Measurements from ENCODE around the gene POLR1C.

Gene POLR1C

DNA sequence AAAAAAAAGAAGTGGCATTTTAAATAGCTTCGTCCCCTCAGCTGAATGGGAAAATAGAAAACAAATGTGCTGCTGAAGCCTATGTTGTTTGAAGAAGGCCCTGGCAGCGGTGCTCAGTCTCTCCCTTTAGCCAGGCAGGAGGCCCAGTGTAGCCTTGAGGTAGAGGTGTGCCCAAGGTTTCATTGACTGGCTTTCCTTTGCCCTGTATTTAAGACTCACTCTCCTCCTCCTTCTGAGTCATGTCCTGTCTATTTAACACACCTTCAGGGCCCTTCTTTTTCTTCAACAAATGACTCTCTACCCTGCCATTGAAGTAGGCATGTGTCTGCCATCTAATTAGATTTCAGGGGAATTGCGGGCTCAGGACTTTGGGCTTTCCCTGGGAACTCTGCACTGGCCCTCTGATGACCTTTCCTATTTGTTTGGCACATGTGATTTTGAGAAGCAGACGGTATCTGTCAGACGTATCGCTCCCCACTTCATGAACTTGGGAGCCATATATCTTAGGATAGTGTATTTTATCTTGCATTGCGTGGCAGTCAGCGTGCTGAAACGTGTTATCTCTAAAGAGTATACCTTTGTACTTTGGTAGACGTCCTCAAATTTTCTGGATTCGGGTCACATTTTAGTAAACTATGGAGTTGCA is 35.2 kb upstream of the POLR1C start:
- no peaks in the 10 kb centered on the region for H3K9me3 Mint-ChIP-seq
- peaks cover 33 to 48% of the 10 kb centered on the region in 2 donors for H3K4me1 Mint-ChIP-seq
- no peaks in the 10 kb centered on the region for H3K27me3 Mint-ChIP-seq
- H3K36me3 Mint-ChIP-seq, result peaks cover 5 to 15% of the 10 kb centered on the region in 2 donors
- H3K4me3 Mint-ChIP-seq, result no peak overlapping the region
- DNase-seq (no peak), ATAC-seq (replicated peaks) (no peak)
- no peak overlapping the region for H3K27ac Mint-ChIP-seq

DNA sequence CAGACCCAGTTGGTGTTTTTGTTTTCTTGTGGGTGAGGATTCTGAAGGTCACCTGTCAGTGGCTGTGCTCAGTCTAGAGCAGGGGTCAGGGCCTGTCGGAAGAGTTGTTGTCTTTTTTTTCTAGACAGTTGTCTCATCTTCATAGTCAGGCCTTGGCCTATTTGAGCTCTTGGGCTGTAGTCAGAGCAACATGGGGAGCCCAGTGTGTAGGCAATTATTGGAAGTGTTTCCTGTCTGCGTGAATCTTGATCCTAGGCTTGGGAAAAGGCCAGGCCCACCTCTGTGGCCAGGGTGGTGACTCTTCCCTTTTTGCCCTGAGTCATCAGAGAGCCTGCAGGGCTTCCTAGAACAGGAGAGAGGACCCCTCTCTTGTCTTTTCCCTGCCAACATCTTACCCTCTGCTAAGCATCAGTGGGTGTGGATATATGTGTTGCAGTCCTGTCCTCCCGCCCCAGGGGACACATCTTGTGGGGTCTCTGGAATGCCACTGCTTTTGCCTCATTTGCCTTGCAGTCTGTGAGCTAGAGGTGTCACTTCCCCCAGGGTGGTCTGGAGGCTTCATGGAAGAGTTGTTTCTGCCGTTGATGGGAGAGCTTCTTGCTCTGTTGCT is 28.1 kb upstream of the POLR1C start:
- ATAC-seq (replicated peaks) (no peak), DNase-seq (no peak)
- Mint-ChIP-seq H3K4me3 (no peak overlapping the region), H3K27me3 (no peaks in the 10 kb centered on the region), H3K27ac (peak overlapping the region; percentile 59), H3K4me1 (peaks cover 17 to 36% of the 10 kb centered on the region in 2 donors), H3K36me3 (peaks cover 8 to 27% of the 10 kb centered on the region in 2 donors), H3K9me3 (no peaks in the 10 kb centered on the region)

DNA sequence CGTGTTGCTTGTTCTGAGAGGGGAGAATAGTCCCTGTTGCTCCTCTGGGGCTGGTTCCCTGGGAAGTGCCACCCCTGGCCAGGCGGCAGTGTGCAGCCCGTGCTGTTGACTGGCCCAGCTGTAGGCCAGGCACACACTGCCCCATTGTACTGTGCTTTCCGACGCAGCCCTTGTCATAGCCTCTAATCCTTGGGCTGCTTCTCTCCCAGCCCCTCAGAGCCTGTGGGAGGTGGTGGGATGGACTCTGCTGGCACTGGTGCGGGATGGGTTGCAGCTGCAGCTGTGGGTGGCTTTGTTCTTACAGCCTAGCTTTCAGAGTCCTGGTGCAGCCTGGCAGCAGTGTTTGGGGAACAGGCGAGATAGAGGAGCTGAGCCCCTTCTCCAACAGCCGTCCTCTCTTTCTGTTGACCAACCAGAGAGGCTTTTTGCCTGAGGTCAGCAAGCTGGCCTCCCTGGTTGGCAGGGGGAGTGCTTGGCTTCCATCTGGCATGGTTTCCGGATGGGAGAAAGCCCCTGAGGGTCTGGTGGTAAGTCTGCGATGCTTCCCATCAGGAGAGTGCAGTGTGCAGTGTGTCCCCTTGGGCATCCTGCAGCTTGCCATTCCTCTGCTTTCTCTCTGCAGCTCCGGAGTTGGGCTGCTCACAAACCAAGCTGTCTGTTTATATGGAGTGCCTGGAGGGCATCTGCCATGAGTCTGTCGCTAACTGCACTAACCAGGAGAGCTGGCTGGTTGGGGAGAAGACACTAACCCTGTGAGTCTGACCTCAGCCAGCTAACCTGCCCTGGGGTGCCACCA is 27.4 kb upstream of the POLR1C start:
- Mint-ChIP-seq H3K36me3 (peaks cover 8 to 30% of the 10 kb centered on the region in 2 donors), H3K9me3 (no peaks in the 10 kb centered on the region), H3K27me3 (no peaks in the 10 kb centered on the region), H3K4me3 (no peak overlapping the region), H3K4me1 (peaks cover 17 to 40% of the 10 kb centered on the region in 2 donors), H3K27ac (peak overlapping the region; percentile 20)
- DNase-seq (no peak), ATAC-seq (replicated peaks) (no peak)

DNA sequence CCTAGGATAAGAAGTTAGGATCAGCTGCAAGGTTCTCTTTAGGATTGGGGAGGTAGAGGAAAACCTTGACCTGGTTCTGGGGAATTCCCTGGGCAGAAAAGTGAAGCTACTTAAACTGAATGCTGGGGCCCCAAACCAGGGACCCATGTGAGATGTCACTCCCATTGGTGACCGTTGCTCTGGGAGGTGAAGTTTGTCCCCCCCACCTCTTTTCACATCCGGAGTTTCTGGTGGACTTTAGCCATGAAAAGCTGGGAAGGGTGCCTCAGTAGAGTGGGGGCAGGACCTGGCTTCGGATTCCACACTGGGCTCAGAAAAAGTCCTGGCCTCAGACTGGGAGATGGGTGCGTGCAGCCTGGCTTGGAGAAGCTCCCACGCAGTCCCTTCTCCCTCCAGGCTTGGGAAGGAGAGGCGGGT is 26.4 kb upstream of the POLR1C start:
- DNase-seq (no peak), ATAC-seq (replicated peaks) (no peak)
- peaks cover 19 to 41% of the 10 kb centered on the region in 2 donors for H3K4me1 Mint-ChIP-seq
- peaks cover 8 to 27% of the 10 kb centered on the region in 2 donors for H3K36me3 Mint-ChIP-seq
- no peak overlapping the region for H3K27ac Mint-ChIP-seq
- H3K27me3 Mint-ChIP-seq, result no peaks in the 10 kb centered on the region
- H3K9me3 Mint-ChIP-seq, result no peaks in the 10 kb centered on the region
- no peak overlapping the region for H3K4me3 Mint-ChIP-seq

DNA sequence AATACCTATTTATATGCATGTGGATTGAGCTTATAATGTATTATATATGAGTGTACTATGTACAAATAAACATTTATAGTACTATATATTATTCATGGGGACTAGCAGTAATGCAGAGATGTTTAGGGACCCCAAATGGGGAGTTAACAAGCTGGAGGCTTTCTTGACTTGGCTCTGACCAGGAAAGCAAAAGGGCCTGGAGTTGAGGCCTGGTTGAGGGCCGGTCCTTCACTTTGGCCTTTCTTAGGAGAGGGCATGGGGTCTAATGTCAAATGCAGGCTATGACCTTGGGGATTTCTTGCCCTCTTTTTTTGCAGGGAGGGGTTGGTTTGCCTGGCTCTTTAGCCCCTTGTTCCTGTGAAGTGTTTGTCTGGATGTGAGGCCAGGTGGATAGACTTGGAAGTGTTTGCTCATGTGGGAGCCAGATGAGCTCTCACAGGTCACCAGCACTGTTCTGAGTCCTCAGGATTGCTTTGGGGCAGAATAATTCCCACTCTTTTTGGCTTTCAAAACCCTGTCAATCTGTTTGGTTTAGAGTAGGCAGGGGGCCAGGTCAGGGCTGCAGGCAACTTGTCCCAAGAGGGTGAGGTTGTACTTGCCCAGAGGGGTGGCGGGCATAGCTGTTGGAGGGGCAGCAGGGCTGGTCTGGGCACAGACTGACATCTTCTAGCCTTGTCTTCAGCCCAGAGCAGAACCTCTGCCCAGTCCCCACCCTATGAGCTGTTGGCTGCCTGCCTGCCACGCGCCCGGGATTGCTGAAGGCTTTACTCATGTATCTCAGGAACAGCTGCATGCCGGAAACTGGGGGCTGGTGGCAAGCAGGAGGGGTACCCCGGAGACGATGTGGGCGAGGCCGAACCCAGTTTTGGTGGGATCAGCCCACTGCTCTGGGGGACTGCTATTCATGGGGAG is 24.9 kb upstream of the POLR1C start:
- Mint-ChIP-seq H3K36me3 (peaks cover 9 to 23% of the 10 kb centered on the region in 2 donors), H3K9me3 (no peaks in the 10 kb centered on the region), H3K4me1 (peaks cover 19 to 41% of the 10 kb centered on the region in 2 donors), H3K4me3 (no peak overlapping the region), H3K27ac (no peak overlapping the region), H3K27me3 (no peaks in the 10 kb centered on the region)
- DNase-seq (no peak), ATAC-seq (replicated peaks) (no peak)

DNA sequence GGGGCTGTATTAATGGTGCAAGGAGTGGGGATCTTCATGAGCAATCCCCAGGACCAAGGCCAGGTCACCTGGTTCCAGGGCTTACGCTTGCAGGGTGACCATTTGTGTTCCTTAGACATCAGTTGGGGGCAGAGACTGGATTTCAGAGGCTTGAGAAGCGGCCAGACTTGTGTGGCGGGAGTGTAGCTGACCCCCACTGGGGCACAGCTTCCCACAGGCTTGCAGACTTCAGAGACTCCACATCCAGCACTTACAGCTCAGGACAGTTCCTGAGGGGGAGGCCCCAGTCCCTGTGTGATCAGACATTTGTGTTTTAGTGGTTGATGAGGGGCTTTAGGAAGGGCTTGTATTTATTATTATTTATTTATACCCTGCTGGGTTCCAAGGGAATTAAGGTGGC is 24.2 kb upstream of the POLR1C start:
- DNase-seq (no peak), ATAC-seq (replicated peaks) (no peak)
- no peaks in the 10 kb centered on the region for H3K9me3 Mint-ChIP-seq
- no peak overlapping the region for H3K4me3 Mint-ChIP-seq
- peaks cover 19 to 41% of the 10 kb centered on the region in 2 donors for H3K4me1 Mint-ChIP-seq
- no peaks in the 10 kb centered on the region for H3K27me3 Mint-ChIP-seq
- H3K36me3 Mint-ChIP-seq, result peaks cover 13 to 23% of the 10 kb centered on the region in 2 donors
- H3K27ac Mint-ChIP-seq, result no peak overlapping the region

DNA sequence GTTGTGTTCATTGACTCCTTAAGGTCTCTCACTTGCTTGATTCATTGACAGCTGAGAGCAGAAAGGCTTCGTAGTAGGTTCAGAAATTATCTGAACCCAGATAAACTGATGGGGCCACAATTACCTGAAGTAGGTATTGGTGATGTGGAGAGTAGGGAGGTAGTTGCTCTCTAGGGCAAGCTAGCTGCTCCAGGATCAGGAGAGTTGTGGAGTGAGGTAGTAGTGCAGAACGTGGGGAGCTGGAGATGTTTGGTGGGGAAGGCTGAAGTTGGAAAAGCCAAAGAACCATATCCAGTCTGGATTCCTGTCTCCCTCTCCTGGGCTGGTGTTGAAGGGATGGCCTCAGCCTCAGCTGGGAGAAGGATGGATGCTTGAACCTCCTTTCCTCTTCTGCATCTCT is 23.7 kb upstream of the POLR1C start:
- Mint-ChIP-seq H3K9me3 (no peaks in the 10 kb centered on the region), H3K4me3 (no peak overlapping the region), H3K36me3 (peaks cover 13 to 21% of the 10 kb centered on the region in 2 donors), H3K27me3 (no peaks in the 10 kb centered on the region), H3K4me1 (peaks cover 19 to 38% of the 10 kb centered on the region in 2 donors), H3K27ac (no peak overlapping the region)
- ATAC-seq (replicated peaks), result no peak
- no peak for DNase-seq

DNA sequence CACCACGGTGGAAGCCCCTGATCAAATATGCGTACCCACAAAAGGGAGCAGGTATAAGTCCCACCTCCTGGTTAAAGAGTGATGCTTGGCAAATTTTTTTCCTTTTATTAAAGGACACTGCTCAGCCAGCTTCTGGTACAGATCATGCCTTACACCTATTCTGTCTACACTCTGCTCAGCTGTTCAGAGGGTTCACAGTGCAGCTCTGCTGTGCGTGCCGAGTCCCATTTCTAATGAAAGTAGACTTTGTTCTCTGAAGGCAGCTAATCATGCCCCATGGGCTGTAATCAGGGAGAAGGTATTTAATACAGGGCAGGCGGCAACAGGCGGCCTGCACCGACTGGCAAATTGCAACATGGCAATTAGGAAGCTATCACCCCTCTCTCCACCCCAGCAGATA is 23.1 kb upstream of the POLR1C start:
- Mint-ChIP-seq H3K27ac (no peak overlapping the region), H3K36me3 (peaks cover 14 to 23% of the 10 kb centered on the region in 2 donors), H3K4me1 (peaks cover 19 to 32% of the 10 kb centered on the region in 2 donors), H3K4me3 (no peak overlapping the region), H3K9me3 (no peaks in the 10 kb centered on the region), H3K27me3 (no peaks in the 10 kb centered on the region)
- ATAC-seq (replicated peaks) (no peak), DNase-seq (no peak)

DNA sequence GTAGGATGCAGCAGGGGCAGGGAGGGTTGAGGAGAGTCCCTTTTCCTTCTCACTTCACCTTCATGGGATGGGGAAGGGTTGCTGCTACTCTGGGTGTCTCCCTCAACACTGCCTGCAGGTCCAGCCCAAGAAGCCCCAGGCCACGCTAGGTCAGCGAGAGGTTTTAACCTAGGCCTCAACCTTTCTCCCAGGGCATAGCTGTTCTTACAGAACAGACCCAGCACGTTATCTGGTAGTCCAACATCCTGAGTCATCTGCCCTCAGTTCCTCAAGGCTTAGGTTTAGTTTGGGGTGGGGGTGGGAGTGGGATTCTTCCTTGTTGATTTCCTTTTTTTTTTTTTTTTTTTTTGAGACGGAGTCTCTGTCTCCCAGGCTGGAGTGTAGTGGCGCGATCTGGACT is 22.6 kb upstream of the POLR1C start:
- Mint-ChIP-seq H3K27ac (no peak overlapping the region), H3K27me3 (no peaks in the 10 kb centered on the region), H3K36me3 (peaks cover 14 to 21% of the 10 kb centered on the region in 2 donors), H3K4me3 (no peak overlapping the region), H3K4me1 (peaks cover 15 to 27% of the 10 kb centered on the region in 2 donors), H3K9me3 (no peaks in the 10 kb centered on the region)
- no peak for DNase-seq
- no peak for ATAC-seq (replicated peaks)

DNA sequence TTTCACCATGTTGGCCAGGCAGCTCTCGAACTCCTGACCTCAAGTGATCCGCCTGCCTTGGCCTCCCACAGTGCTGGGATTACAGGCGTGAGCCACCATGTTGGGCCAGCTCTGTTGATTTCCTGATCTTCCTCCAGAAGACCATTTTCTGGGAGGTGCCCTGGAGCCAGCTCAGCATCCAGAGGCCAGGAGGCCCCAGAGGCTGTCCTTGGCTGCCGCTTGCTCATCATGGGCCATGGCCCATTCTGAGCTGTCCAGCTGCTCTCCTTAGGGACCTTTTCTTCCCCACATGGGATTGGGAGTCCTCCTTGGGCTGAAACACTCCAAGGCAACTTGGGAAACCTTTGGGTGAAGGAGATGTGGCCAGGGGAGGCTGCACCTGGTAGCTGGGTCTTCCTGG is 22.1 kb upstream of the POLR1C start:
- H3K4me3 Mint-ChIP-seq, result no peak overlapping the region
- H3K9me3 Mint-ChIP-seq, result no peaks in the 10 kb centered on the region
- H3K4me1 Mint-ChIP-seq, result peaks cover 15 to 26% of the 10 kb centered on the region in 2 donors
- H3K27ac Mint-ChIP-seq, result no peak overlapping the region
- DNase-seq, result no peak
- H3K27me3 Mint-ChIP-seq, result no peaks in the 10 kb centered on the region
- peaks cover 18 to 25% of the 10 kb centered on the region in 2 donors for H3K36me3 Mint-ChIP-seq
- no peak for ATAC-seq (replicated peaks)

DNA sequence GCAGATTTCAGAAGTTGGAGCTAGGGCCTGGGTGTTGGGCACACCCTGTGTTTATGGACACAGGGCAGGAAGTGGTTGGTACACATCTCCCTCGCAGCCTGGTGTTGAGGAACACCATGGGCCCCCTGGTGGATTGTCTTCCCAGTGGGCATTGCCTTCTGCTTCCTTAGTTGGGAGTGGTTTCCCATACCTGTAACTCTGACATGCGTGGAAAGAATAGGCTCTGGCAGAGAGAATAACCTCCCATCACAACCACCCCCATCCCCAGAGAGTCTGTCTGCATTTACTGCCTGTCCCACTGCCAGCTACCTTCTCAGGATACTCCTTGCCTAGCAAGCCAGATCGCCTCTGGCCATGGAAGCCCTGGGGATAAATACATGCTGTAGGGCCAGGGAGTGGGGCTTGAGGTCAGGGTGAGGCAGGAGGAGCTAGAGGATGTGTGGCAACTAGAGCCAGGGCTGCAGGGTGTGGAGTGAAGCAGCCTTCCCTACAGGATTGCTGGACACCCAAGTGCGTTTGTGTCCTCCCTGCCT is 21.4 kb upstream of the POLR1C start:
- H3K36me3 Mint-ChIP-seq, result peaks cover 14 to 27% of the 10 kb centered on the region in 2 donors
- peaks cover 10 to 26% of the 10 kb centered on the region in 2 donors for H3K4me1 Mint-ChIP-seq
- H3K27me3 Mint-ChIP-seq, result no peaks in the 10 kb centered on the region
- H3K4me3 Mint-ChIP-seq, result no peak overlapping the region
- DNase-seq, result no peak
- no peak overlapping the region for H3K27ac Mint-ChIP-seq
- ATAC-seq (replicated peaks), result no peak
- no peaks in the 10 kb centered on the region for H3K9me3 Mint-ChIP-seq

DNA sequence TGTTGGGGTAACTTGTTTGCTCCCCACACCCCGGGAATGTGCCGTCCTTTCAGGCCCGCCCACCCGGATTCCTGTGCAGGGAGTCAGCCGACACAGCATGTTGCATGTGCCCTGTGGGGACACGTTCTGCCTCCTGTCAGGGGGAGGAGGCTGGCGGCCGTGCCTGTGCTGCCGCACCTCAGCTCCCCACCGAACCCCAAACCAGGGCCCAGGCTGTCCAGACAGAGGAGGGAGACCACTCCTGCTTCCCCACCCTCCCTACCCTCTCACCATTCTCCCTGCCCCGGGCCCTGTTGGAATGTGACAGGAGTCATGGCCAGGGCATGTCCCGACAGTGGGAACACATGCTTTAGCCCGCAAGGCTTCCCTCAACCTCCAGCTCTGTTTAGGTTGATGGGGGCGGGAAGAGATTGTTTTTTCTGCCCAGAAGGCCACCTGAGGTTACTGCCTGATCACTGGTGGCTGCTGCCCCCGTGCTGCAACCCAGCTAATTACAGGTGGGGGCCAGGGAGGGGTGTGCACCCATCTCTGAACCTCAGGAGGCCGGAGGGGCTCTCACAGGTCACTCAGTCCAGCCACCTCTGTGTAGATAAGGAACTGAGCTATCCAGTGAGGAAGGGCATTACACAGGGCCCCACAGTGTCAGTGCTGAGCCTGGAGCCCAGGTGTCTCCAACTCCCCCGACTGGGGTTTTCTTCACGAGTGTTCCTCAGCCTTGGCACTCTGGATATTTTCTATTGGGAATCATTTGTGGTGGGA is 20.3 kb upstream of the POLR1C start:
- Mint-ChIP-seq H3K27me3 (no peaks in the 10 kb centered on the region), H3K36me3 (peaks cover 23 to 36% of the 10 kb centered on the region in 2 donors), H3K9me3 (no peaks in the 10 kb centered on the region), H3K4me1 (peaks cover 10 to 26% of the 10 kb centered on the region in 2 donors), H3K4me3 (no peak overlapping the region), H3K27ac (no peak overlapping the region)
- no peak for DNase-seq
- peak in 1 of 2 donors; percentile 33 for ATAC-seq (replicated peaks)

DNA sequence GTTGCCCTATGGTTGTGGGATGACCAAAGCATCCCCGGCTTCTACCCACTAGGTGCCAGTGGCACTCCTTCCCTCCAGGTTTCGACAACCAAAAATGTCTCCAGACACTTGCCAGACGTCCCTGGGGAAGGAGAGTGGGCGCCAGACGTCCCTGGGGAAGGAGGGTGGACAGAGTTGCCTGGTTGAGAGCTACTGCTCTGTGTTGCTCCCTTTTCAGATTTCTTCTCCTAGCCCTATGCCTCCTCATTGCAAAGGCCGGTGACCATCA is 19.8 kb upstream of the POLR1C start:
- no peak overlapping the region for H3K4me3 Mint-ChIP-seq
- no peaks in the 10 kb centered on the region for H3K9me3 Mint-ChIP-seq
- H3K27me3 Mint-ChIP-seq, result no peaks in the 10 kb centered on the region
- DNase-seq, result no peak
- H3K4me1 Mint-ChIP-seq, result peaks cover 10 to 26% of the 10 kb centered on the region in 2 donors
- H3K36me3 Mint-ChIP-seq, result peaks cover 27 to 40% of the 10 kb centered on the region in 2 donors
- no peak for ATAC-seq (replicated peaks)
- H3K27ac Mint-ChIP-seq, result no peak overlapping the region

Data from stimulated activated naive B cell treated with anti-CD40 and anti-IgM and Interleukin-4, amounts not matched to agents 10 μg/mL and 1 μg/mL and 100 μg/mL, for 72 hours (primary cell).